Hindlimb muscle (tissue), 1 donor: ENCODE results near the gene SEMA3F. TPM values are rescaled to one million over a fixed set of nuclear protein-coding genes. Genes with fewer than 3 reads are reported as not detected.

Experiments used
- DNase-seq: peaks from one replicate; pipeline ENCODE4 v3.0.0-alpha.2; 2013
- polyA plus RNA-seq: library from polyadenylated mRNA; unstranded; fragments of 120-200 nt; gene quantifications from one replicate; pipeline ENCODE4 v1.2.1, GENCODE V29; 2013; ENCODE audit not compliant: insufficient read length

SEMA3F gene
- polyA plus RNA-seq, 1 donor = 13.0 TPM

- no peak for DNase-seq
Observed at GRCh38 chr3:50132421-50133282, 22.5 kb upstream of the SEMA3F start.

GRCh38 chr3:50133283-50133615, 21.9 kb upstream of the SEMA3F start:
- DNase-seq = no peak

GRCh38 chr3:50134367-50134766, 20.8 kb upstream of the SEMA3F start:
- DNase-seq = no peak

GRCh38 chr3:50135964-50136363, 19.2 kb upstream of the SEMA3F start:
- no peak for DNase-seq

GRCh38 chr3:50136714-50137405, 18.3 kb upstream of the SEMA3F start:
- DNase-seq = no peak

GRCh38 chr3:50137531-50137930, 17.6 kb upstream of the SEMA3F start:
- DNase-seq = no peak

- DNase-seq = no peak
Observed at GRCh38 chr3:50138266-50139200, 16.6 kb upstream of the SEMA3F start.

- no peak for DNase-seq
Observed at GRCh38 chr3:50139308-50139707, 15.8 kb upstream of the SEMA3F start.

- no peak for DNase-seq
Observed at GRCh38 chr3:50139718-50140423, 15.3 kb upstream of the SEMA3F start.

- DNase-seq = no peak
Observed at GRCh38 chr3:50140990-50141389, 14.1 kb upstream of the SEMA3F start.

GRCh38 chr3:50146316-50146901, 8.7 kb upstream of the SEMA3F start:
- no peak for DNase-seq

- no peak for DNase-seq
Observed at GRCh38 chr3:50147016-50147415, 8.1 kb upstream of the SEMA3F start.

- DNase-seq = no peak
Observed at GRCh38 chr3:50147447-50147846, 7.7 kb upstream of the SEMA3F start.

- no peak for DNase-seq
Observed at GRCh38 chr3:50147861-50148260, 7.3 kb upstream of the SEMA3F start.

- DNase-seq = no peak
Observed at GRCh38 chr3:50150404-50150750, 4.7 kb upstream of the SEMA3F start.

- peak; percentile 71 for DNase-seq
Observed at GRCh38 chr3:50150863-50151686, 4.0 kb upstream of the SEMA3F start.

GRCh38 chr3:50151728-50152127, 3.4 kb upstream of the SEMA3F start:
- DNase-seq = no peak

- no peak for DNase-seq
Observed at GRCh38 chr3:50153782-50154475, 1.2 kb upstream of the SEMA3F start.

GRCh38 chr3:50154476-50154839, 666 bp upstream of the SEMA3F start:
- no peak for DNase-seq

GRCh38 chr3:50155491-50155878, 361 bp downstream of the SEMA3F start:
- no peak for DNase-seq

- no peak for DNase-seq
Observed at GRCh38 chr3:50155891-50156290, 767 bp downstream of the SEMA3F start.
